ENCODE measurements around the gene SHISA8.

The SHISA8 gene

DNA sequence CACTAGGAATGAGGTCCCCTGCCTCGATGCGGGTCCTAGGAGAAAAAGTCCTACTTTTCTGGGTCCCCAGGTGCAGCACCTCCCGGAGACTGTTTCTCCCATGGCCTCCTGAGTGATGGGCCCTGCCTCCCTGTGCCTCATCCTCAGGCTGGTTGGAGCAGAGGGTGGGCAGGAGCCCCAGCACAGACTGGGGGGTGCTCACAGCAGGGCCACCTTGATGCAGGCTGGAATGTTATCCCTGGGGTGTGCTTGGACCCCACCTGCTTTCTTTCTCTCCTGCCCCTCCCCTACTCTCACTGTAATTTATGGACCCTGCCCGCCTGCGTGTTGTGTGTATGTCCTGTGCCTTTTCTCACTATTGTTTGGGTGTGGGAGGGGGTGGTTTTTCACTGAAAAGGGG lies 8.1 kb downstream of the SHISA8 start:
- Histone ChIP-seq H3K4me1 (peaks cover 0 to 23% (median 19%) of the 10 kb centered on the region in 4 donors), H3K27me3 (peaks cover 8 to 31% of the 10 kb centered on the region in 2 donors), H3K27ac (no peak overlapping the region), H3K9me3 (no peaks in the 10 kb centered on the region), H3K4me3 (no peak overlapping the region), H3K36me3 (peaks cover 26 to 60% (median 41%) of the 10 kb centered on the region in 3 donors)
- no peak for DNase-seq
- intact Hi-C loops (cut with DNase I; ENCODE audit: low total_unique reads) = no loop called here
- TF ChIP-seq, protein P1, sequence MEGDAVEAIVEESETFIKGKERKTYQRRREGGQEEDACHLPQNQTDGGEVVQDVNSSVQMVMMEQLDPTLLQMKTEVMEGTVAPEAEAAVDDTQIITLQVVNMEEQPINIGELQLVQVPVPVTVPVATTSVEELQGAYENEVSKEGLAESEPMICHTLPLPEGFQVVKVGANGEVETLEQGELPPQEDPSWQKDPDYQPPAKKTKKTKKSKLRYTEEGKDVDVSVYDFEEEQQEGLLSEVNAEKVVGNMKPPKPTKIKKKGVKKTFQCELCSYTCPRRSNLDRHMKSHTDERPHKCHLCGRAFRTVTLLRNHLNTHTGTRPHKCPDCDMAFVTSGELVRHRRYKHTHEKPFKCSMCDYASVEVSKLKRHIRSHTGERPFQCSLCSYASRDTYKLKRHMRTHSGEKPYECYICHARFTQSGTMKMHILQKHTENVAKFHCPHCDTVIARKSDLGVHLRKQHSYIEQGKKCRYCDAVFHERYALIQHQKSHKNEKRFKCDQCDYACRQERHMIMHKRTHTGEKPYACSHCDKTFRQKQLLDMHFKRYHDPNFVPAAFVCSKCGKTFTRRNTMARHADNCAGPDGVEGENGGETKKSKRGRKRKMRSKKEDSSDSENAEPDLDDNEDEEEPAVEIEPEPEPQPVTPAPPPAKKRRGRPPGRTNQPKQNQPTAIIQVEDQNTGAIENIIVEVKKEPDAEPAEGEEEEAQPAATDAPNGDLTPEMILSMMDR (IDR thresholded peaks at IDR 0.05) = no peak

- H3K27me3 ChIP-seq = peaks cover 8 to 18% of the 10 kb centered on the region in 2 donors
- intact Hi-C loops (cut with DNase I; ENCODE audit: low total_unique reads) = no loop called here
- H3K27ac ChIP-seq = no peak overlapping the region
- H3K4me1 ChIP-seq = peaks cover 0 to 13% (median 10%) of the 10 kb centered on the region in 4 donors
- TF ChIP-seq, protein P1 (IDR thresholded peaks at IDR 0.05) = no peak
- no peak overlapping the region for H3K4me3 ChIP-seq
- no peaks in the 10 kb centered on the region for H3K9me3 ChIP-seq
- peaks cover 32 to 72% (median 53%) of the 10 kb centered on the region in 3 donors for H3K36me3 ChIP-seq
- DNase-seq = no peak
Measured at GRCh38 chr22:41905411-41906202, 9.3 kb downstream of the SHISA8 start.

- Histone ChIP-seq H3K27me3 (peaks cover 0 to 10% of the 10 kb centered on the region in 2 donors), H3K27ac (no peak overlapping the region), H3K4me3 (no peak overlapping the region), H3K9me3 (no peaks in the 10 kb centered on the region), H3K36me3 (peaks cover 39 to 81% (median 62%) of the 10 kb centered on the region in 3 donors), H3K4me1 (peaks cover 0 to 5% (median 1%) of the 10 kb centered on the region in 4 donors)
- DNase-seq = no peak
- intact Hi-C loops (cut with DNase I; ENCODE audit: low total_unique reads) = no loop called here
- TF ChIP-seq, protein P1 (IDR thresholded peaks at IDR 0.05) = no peak
Measured at GRCh38 chr22:41904450-41905410, 10.1 kb downstream of the SHISA8 start.

GRCh38 chr22:41902932-41903421 lies 11.9 kb downstream of the SHISA8 start:
- Histone ChIP-seq H3K36me3 (peaks cover 54 to 98% (median 80%) of the 10 kb centered on the region in 3 donors), H3K27me3 (no peaks in the 10 kb centered on the region), H3K27ac (no peak overlapping the region), H3K9me3 (no peaks in the 10 kb centered on the region), H3K4me3 (no peak overlapping the region), H3K4me1 (no peaks in the 10 kb centered on the region)
- TF ChIP-seq, protein P1 (IDR thresholded peaks at IDR 0.05) = no peak
- intact Hi-C loops (cut with DNase I; ENCODE audit: low total_unique reads) = no loop called here
- DNase-seq = no peak

- Histone ChIP-seq H3K4me1 (no peaks in the 10 kb centered on the region), H3K27me3 (no peaks in the 10 kb centered on the region), H3K9me3 (no peaks in the 10 kb centered on the region), H3K4me3 (no peak overlapping the region), H3K36me3 (peaks cover 60 to 100% (median 89%) of the 10 kb centered on the region in 3 donors), H3K27ac (no peak overlapping the region)
- no peak for DNase-seq
- TF ChIP-seq, protein P1 (IDR thresholded peaks at IDR 0.05) = no peak
- intact Hi-C loops (cut with DNase I; ENCODE audit: low total_unique reads) = no loop called here
Measured at GRCh38 chr22:41902016-41902415, 12.9 kb downstream of the SHISA8 start.

Data from tibial artery (tissue), 4 donors.